ENCODE data around the gene ZBTB9. TPM values are rescaled to one million over a fixed set of nuclear protein-coding genes. Genes with fewer than 3 reads are reported as not detected.

Gene ZBTB9, protein sequence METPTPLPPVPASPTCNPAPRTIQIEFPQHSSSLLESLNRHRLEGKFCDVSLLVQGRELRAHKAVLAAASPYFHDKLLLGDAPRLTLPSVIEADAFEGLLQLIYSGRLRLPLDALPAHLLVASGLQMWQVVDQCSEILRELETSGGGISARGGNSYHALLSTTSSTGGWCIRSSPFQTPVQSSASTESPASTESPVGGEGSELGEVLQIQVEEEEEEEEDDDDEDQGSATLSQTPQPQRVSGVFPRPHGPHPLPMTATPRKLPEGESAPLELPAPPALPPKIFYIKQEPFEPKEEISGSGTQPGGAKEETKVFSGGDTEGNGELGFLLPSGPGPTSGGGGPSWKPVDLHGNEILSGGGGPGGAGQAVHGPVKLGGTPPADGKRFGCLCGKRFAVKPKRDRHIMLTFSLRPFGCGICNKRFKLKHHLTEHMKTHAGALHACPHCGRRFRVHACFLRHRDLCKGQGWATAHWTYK
- total RNA-seq (2022; extraction: Qiagen RNA extraction) = 10.7 to 12.4 TPM (median 12.1 TPM) in 5 replicates

DNA sequence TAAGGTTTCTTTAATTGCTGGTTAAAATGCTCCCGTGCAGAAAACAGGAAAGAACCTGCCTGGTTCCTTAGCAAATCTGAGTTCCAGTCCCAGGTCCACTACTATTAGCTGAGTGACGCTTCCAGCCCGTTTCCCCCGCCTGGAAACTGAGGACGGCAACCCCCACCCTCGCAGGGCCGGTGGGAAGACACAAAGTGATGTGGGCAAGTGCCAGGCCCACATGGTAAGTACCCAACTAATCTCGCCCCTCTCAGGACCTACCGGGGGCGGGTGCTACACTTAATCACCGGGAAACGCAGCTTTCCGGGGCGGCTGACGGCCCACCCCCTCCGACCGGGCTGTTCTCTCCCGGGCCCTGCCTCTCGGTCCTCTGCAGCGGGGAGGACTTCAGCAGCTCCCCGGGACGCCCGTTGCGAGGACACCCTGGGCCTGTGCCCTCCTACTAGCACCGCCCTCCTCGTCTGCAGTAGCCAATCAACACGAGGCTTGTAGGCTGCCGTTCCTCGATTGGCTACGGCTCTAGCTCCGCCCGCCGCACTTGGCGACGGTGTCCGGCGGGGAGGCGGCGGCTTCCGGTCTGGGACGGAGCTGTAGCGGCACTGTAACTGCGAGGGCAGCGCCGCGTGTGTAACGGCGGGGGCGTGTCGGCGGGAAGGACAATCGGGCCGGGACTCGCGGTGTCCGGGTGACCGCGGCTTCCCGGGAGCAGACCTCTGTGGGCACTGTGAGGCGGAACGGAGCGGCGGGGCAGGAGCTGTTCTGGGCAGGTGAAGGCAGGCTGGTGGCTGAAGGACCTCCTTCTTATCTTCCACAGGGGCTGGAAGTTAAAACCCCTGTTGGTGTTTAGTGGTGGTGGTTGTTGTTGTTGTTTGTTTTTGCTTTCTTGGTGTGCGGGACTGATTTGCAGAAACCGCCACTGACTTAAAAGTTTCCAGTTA, at the start of gene ZBTB9:
ZBTB9 (plus strand) TSS at position 568 of the 938 bp plus-strand sequence. CDS start 525 bp downstream, outside the sequence.

DNA sequence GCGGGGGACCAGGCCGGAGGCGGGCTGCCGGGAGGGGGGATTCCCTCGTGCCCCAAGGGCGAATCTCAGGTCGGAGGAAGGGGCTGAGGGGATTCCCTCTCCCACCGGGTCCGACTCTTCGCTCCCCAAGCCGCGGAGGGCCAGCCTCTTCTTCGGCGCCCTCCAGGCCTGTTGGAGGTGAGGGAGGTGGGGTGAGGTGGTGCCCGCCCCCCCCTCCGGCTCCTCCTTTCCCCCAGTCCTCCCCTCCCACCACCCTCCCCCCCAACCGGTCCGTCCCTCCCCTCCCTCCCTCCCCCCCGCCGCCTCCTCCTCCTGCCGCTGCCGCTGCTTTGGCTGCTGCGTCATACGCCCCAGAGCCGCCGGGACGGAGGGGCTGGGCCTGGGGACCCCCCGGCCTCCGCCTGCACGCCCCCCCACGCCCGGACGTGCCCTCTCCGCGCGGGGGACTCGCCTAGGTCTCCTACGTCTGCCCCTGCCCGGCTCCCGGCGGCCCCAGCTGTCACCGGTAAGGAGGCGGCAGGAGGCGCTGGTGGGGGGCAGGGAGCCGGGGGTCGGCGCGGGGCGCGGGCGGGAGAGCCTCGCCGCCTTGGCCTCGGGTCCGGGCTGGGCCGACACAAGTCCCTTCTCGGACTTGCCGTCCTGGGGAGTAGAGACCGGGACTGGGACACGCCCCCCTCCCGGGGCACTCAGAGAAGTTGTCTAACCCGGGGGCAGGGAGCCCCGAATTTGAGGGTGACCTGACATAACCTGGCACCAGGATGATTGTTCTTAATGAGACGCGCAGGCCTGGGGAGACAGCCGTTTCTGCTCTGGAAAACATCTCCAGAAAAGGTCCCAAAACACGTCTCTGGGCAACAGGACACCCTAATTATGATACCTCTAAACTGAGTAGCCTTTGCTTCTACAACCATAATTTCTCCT, 43.4 kb upstream of the ZBTB9 start, which contains the start of gene PHF1:
PHF1 (plus strand) TSS at position 304 of the 921 bp plus-strand sequence. CDS start 1,250 bp downstream, outside the sequence.

DNA sequence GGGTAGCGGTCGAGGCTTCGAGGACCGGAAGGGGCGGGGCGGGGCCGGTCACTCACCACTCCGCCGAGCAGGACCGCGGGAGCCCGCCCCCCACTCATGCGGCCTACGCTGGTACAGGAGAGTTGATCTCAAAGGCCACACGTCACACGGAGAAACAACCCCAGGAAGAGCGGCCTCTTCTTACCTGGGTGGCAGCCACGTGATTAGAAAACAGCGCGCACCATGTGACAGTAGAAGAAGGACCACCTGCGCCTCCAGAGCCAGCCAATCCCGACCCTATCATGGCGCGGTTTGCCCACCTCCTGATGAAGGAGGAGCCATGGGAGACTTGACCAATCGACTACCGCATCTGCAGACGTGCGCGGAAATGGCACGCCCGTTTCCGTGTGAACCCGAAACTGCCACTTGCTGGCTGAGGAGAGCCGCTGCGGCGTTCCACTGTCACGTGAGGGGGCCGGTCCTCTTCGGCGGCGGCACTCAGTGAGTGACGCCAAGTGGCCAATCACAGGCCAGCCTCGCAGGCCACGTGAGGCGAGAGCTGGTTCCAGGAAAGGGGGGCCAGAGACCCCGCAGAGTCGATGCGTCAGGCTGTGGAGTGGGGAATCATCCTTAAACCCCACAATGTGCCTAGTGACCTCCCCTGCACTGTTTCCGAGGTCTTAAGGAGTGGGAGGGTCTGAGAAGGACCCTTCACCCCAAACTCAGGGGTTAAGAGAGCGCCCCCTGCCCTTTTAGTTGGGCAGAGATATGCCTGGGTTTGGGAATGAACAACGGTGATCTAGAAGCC, 36.3 kb upstream of the ZBTB9 start, which contains the start of gene CUTA:
CUTA (minus strand) TSS at position 205 of the 787 bp plus-strand sequence; CDS start at position 98, 107 bp downstream.

DNA sequence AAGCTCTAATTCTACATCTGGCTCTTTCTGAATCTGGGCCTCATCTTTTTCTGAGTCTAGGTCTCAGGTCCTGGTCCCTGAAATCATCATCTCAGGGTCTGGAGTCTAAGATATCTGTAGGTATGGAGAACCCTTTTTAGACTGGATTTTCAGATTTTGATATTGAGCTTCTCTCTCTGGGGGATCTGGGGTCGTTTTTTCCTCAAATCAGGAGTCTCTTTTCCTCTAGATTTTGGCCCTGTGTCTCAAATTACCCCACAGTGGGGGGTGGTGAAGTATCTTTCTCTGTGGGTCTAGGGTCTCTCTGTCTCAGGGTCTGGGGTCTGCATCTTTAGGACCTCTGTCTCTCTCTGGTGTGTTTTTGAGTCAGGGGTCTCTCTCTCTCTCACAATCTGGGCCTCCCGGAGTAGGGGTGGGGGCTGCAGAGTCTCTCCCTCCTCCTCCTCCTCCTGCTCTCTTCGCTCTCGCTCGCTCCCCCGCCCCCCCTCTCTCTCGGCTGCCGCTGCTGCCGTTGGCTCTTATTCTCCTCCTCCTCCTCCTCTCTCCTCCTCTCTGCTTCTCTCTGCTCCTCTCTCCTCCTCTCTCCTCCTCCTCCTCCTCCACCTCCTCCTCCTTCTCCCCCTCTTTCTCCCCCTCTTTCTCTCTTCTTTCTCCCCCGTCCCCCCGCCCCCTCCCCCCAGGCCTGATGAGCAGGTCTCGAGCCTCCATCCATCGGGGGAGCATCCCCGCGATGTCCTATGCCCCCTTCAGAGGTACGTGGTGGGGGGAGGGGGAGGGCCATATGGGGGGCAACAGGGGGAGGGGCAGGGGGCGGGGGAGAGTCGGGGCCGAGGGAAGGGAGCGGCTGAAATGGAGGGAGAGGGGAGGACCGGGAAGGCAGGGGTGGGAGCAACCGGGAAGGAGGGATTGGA, 34.5 kb upstream of the ZBTB9 start, which contains the start of gene SYNGAP1:
SYNGAP1 (plus strand) TSS at position 486 of the 911 bp plus-strand sequence; CDS start at position 686, 200 bp downstream.

Other genes starting within 250 kb of the ZBTB9 start
- 12.2 to 14.2 TPM (median 13.3 TPM) in 5 replicates for gene HSD17B8, start 249.9 kb upstream of the ZBTB9 start, total RNA-seq (2022; extraction: Qiagen RNA extraction)
- gene RING1, start 246.1 kb upstream of the ZBTB9 start, total RNA-seq (2022; extraction: Qiagen RNA extraction) = 21.2 to 24.5 TPM (median 23.0 TPM) in 5 replicates
- gene VPS52, start 182.7 kb upstream of the ZBTB9 start, total RNA-seq (2022; extraction: Qiagen RNA extraction) = 14.2 to 19.1 TPM (median 17.5 TPM) in 5 replicates
- 2,103 to 2,754 TPM (median 2,159 TPM) in 5 replicates for gene RPS18, start 182.5 kb upstream of the ZBTB9 start, total RNA-seq (2022; extraction: Qiagen RNA extraction)
- gene B3GALT4, start 177.5 kb upstream of the ZBTB9 start, total RNA-seq (2022; extraction: Qiagen RNA extraction) = 0.44 to 0.85 TPM (median 0.71 TPM) in 5 replicates
- gene WDR46, start 165.3 kb upstream of the ZBTB9 start, total RNA-seq (2022; extraction: Qiagen RNA extraction) = 47.9 to 56.2 TPM (median 52.0 TPM) in 5 replicates
- gene PFDN6, start 165.0 kb upstream of the ZBTB9 start, total RNA-seq (2022; extraction: Qiagen RNA extraction) = 100 to 141 TPM (median 110 TPM) in 5 replicates
- gene RGL2, start 155.6 kb upstream of the ZBTB9 start, total RNA-seq (2022; extraction: Qiagen RNA extraction) = 8.6 to 14.7 TPM (median 12.5 TPM) in 5 replicates
- gene TAPBP, start 140.5 kb upstream of the ZBTB9 start, total RNA-seq (2022; extraction: Qiagen RNA extraction) = 33.4 to 52.9 TPM (median 47.7 TPM) in 5 replicates
- 2.3 to 3.4 TPM (median 2.9 TPM) in 5 replicates for gene ZBTB22, start 136.8 kb upstream of the ZBTB9 start, total RNA-seq (2022; extraction: Qiagen RNA extraction)
- gene DAXX, start 131.6 kb upstream of the ZBTB9 start, total RNA-seq (2022; extraction: Qiagen RNA extraction) = 34.5 to 37.5 TPM (median 36.6 TPM) in 5 replicates
- gene KIFC1, start 62.8 kb upstream of the ZBTB9 start, total RNA-seq (2022; extraction: Qiagen RNA extraction) = 35.6 to 45.1 TPM (median 44.0 TPM) in 5 replicates
- 10.9 to 17.3 TPM (median 15.4 TPM) in 5 replicates for gene PHF1, start 43.6 kb upstream of the ZBTB9 start, total RNA-seq (2022; extraction: Qiagen RNA extraction)
- gene CUTA, start 36.5 kb upstream of the ZBTB9 start, total RNA-seq (2022; extraction: Qiagen RNA extraction) = 167 to 223 TPM (median 192 TPM) in 5 replicates
- gene SYNGAP1, start 34.5 kb upstream of the ZBTB9 start, total RNA-seq (2022; extraction: Qiagen RNA extraction) = 2.4 to 9.2 TPM (median 4.1 TPM) in 5 replicates
- gene BAK1, start 125.7 kb downstream of the ZBTB9 start, total RNA-seq (2022; extraction: Qiagen RNA extraction) = 39.6 to 42.9 TPM (median 41.0 TPM) in 5 replicates
- 28.4 to 59.0 TPM (median 51.0 TPM) in 5 replicates for gene ITPR3, start 166.7 kb downstream of the ZBTB9 start, total RNA-seq (2022; extraction: Qiagen RNA extraction)

Measured in A549 treated with dexamethasone at 1 μM for 4 hours (cell line).